NCI-H1048 (cell line): ENCODE data around the gene LCMT1.
"Not testable (repeated sequence)": the region's sequence is repeated elsewhere in the genome, so short reads cannot be mapped to it uniquely, and the experiment has no call there.

Experiments used
- DNase-seq: peaks from one replicate; lab custom pipeline; 2025; lab: John Stamatoyannopoulos, UW

Gene LCMT1

DNA sequence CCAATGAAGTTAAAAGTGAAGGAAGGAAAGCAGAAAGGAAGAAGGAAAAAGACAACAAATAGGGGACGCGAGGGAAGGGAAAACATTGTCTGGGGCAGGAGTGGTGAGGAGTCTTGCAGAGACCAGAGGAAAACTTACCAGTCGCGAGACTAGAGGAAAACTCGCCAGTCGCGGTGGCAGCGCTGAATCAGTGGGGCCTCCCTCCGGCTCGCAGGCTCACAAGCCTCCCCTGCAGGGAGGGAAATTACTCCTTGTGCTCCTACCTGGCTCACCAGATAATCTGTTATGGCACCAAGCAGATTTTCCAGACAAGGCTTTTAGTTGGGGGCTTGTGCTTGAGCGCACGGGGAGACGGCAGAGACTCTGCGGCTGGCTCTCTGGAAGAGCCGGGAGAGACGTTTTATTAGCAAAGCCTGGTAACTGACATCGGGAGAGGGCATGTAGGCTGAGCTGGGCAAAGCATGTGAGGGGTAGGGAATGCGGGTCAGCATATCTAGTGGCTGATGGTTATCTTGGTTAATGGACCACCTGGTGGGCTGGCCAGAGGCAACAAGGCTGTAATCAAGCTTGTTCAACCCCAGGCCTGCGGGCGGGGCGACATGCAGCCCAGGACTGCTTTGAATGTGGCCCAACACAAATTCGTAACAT, 37.1 kb downstream of the LCMT1 start:
- DNase-seq = no peak

DNA sequence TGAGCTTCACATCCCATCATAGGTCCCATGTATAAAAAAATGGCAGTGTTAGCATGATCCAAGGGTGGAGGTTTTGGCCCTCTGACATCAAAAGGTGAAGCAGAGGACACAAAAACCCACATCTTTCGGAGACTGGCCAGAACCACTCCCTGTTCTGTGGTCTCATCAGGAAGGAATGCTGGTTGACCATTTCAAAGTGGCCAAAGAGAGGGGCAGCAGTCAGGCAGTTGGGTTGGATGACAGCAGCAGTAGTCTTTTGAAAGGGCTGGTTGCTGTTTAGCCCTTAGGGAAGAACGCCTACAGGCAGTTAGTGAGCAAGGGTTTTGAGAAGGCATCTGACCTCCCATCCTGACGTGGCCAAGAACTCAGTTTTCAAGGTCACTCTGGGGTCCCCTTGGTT, 40.5 kb downstream of the LCMT1 start:
- DNase-seq = no peak

DNA sequence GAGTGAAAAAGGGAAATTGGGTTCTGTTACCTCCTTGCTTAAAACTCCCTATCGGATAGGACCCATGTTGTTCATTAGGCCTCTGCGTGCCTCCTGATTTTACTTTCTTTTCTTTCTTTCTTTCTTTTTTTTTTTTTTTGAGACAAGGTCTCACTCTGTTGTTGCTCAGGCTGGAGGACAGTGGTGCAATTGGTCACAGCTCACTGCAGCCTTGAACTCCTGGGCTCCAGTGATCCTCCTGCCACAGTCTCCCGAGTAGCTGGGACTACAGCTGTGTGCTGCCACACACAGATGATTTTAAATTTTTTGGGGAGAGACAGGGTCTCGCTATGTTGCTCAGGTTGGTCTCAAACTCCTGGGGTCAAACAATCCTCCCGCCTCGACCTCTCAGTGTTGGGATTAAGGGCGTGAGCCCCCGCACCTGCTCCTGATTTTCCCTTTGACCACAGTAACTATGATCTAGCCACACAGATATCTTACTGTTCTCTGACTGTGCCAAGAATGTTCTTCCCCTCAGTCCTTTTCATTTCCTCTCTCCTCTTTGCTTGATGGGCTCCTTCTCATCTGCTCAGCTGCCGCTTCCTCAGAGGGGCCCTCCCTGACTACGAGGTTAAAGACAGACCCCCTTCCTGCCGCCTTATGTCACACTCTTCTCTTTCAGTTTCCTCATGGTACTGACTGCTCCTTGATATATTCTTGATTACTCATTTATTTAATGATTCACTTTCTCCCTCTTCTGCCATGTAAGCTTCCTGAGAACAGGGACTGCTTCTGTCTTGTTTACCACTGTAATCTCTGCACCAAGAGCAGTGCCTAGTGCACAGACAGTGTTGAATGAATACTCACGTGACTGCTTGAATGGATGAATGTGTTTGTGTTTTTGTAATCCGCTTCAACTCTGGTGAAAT, 44.3 kb downstream of the LCMT1 start:
- no peak for DNase-seq

DNA sequence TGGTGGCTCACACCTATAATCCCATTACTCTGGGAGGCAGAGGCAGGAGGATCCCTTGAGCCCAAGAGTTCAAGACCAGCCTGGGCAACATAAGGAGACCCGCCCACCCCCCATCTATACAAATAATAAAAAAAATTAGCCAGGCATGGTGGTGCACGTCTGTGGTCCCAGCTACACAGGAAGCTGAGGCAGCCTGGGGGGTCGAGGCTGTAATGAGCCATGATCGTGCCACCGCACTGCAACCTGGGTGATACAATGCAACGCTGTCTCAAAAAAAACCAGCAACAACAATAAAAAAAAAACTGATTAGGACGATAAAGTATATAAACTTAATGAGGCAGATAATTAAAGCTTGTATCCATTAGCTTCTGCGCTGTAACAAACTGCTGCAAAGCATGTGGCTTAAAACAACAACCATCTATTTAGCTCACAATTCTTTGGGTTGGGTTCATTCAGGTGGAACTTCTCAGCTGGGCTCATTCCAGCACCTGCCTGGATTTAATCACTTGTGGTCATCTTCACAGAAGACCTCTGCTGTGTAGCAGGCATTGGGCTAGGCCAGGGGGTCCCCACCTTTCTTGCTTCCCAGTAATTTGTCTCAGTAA, 45.8 kb downstream of the LCMT1 start:
- no peak for DNase-seq

DNA sequence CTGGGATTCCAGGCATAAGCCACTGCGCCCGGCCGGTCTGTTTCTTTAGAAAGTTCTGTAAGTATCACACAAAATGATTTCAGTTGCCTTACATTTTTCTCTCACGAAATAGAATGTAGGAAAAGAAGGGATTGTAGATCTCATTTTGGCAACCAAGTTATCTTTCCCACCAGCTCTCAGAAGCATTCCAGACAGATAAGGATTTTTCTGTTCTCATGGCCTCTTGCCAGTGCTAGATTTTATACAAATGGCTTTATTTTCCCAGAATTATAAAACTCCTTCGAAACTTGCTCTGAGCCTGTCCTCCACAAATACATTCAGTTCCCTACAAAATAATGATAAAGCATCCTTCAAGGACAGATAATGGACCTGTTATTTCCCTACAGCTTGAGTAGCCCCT, 46.9 kb downstream of the LCMT1 start:
- no peak for DNase-seq

DNA sequence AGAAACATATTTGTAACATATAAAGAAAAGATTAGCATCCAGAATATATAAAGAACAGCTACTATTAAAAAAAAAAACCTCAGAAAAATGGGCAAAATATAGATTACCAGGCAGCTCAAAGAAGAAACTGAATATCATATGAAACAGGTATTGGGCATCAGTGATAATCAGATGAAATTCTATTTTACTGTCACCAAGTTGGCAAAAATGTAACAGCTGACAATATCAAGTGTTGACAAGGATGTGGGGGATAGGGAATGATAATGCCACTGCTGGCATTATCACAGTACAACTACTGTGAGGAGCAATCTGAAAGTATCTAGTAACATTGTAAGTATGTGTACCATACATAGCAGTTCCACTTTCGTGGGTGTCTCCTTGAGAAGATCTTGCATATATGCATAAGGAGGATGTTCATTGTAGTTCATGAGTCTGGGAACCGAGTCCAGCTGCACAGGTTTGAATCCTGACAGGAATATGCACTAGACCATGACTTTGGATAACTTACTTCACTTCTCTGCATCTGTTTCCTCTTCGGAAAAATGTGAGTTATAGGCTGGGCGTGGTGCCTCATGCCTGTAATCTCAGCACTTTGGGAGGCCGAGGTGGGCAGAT, 50.3 kb downstream of the LCMT1 start:
- no peak for DNase-seq

DNA sequence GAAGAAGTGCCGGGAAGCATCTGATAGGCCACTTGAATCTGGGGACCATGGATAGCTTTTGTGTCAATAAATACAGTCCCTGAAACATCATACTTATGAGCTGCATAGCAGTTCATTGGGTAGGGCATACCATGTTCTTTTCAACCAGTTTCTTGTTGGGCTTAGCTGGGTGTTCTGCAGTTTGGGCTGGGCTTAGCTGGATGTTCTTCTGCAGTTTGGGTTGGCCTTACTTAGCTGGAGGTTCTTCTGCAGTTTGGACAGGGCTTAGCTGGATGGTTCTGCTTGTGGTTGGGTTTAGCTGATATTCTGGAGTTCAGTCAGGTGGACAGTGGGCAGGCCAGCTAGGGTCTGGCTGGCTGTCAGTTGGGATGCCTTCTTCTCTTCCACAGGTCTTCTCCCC, 52.1 kb downstream of the LCMT1 start:
- DNase-seq = no peak

DNA sequence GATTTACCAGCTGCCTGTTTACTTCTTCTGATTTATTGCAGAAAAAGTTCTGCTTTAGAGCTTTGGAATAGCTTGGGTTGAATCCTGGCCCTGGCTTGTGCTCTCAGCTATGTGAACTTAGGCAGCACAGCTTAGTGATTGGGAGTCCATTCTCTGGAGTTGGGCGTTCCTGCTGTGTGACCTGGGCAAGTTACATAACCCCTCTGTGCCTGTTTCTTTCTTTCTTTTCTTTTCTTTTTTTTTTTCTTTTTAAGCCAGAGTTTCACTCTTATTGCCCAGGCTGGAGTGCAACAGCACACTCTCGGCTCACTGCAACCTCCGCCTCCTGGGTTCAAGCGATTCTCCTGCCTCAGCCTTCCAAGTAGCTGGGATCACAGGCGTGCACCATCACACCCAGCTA, 53.7 kb downstream of the LCMT1 start:
- DNase-seq = no peak

DNA sequence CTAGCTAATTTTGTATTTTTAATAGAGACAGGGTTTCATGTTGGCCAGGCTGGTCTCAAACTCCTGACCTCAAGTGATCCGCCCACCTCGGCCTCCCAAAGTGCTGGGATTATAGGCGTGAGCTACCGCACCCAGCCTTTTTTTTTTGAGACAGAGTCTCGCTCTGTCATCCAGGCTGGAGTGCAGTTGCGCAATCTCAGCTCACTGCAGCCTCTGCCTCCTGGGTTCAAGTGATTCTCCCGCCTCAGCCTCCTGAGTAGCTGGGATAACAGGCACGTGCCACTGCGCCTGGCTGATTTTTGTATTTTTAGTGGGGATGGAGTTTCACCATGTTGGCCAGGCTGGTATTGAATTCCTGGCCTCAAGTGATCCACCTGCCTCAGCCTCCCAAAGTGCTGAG, 56.4 kb downstream of the LCMT1 start:
- DNase-seq = not testable (repeated sequence)

DNA sequence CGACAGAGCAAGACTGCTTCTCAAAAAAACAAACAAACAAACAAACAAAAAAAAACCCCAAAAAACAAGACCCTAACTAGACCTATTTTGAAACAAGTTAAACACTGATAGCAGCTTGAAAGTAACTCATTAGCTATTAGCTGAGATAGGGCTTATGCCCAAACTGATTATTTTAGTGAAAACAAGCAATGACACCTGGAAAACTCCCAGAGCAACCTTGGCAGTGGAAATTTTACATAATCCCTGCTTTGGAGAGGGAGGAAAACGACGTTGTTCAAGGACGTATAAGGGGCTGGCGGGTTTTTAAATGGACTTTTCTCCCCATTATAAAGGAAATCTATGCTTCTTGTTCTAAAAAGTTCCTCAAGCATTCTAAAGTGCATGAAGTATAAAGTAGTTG, 59.8 kb downstream of the LCMT1 start:
- no peak for DNase-seq

DNA sequence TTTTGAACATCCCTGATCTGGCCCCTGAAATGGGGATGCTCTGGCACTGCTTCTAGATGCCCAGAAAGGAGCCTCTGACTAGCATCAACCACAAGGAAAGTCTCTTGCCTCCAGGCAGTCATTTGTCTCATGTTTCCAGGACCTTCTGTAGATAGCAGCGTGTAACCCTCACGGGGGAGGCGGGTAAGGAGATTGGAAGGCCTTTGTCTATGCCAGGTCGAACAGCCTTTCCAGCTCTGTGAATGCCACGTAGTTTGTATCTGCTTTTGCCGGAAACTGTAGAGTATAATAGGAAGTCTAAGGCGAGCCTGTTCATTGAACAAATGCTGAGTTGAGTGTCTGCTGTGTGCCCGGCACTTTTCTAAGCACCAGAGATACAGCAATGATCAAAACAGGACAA, 61.3 kb downstream of the LCMT1 start:
- no peak for DNase-seq

DNA sequence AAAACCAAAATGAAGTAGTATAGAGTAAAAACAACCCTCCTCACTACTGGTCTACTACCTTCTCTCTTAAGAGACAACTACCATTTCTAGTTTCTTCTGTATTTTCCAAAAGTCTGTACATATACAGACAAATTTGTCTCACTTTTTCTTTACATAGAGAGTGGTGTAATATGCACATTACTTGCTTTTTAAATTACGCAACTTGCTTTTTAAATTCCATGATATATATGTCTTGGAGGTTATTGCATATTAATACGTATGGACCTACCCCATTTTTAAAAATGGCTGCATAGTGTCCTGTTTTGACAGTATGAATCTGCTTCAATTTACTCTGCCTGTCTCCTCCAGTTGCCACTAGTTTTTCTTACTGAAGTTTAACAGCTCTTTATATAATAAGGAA, 62.7 kb downstream of the LCMT1 start:
- no peak for DNase-seq

DNA sequence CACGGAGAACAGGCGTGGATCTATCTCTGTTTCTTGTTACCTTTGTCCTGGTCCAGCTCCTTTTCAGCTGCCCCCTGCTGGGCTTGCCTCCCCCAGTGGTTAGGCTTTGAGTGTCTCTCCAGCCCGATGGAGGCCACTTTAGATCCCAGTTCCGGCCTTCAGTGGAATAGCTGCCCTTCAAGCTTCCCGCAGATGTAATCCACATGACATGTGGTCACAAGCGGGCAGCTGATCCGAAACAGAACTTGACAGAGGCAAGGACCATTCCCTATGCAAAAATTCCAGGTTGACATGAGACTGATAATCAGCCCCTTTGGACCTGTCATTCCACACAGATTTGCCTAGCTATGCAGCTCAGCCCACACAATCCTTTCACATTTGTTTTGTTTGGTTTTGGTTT, 64.6 kb downstream of the LCMT1 start:
- DNase-seq = no peak

DNA sequence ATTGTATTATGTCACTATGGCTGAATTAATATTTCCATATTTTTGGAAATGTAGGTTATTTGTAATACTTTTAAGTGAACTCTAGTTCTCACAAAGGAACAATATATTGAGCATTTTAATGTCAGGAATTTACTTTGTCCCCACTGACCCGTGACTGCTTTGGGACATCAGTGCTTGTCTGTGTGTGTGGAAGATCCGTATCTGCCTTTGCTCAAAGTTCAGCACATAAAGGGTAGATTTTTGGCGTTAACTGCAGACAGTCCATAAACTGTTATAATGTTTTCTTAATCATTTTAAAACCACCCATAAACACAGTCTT, 65.9 kb downstream of the LCMT1 start:
- no peak for DNase-seq

DNA sequence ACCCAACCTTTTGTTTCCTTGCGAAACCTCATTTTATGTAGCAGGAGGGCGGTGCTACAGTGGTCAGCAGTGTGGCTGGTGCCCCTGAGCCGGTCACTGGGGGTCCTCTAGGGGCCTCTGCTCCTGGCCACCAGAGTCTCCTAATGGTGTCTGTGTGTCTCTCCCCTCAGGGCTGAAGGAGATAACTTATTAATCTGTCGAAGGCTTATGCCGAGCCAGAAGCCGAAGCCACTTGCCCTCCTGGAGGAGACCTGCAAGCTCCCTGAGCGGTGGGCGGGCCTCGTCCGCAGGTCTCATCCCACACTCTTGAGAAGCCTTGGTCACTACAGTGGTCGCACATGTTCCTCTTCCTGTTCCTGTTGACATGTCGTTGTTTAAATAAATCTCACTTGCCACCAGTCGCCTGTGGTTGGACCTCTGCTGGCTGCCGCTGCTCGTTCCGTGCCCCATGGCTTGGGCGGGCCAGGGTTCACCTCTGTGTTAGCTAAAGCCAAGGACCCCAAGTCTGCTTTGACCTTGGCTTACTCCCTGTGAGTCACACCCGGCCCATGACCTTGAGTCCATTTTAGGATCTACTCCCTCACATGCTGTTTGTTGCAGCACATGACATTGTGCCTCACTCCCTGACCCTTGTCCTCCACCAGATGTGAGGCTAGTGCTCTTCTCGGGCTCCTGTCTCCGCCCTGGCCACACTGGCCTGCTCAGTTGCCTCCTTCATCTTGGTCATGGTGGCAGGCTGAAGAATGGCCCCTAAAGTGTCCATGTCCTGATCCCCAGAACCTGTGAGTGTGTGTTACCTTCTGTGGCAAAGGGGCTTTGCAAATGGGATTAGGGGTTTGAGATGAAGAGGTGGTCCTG, 66.5 kb downstream of the LCMT1 start:
- no peak for DNase-seq

DNA sequence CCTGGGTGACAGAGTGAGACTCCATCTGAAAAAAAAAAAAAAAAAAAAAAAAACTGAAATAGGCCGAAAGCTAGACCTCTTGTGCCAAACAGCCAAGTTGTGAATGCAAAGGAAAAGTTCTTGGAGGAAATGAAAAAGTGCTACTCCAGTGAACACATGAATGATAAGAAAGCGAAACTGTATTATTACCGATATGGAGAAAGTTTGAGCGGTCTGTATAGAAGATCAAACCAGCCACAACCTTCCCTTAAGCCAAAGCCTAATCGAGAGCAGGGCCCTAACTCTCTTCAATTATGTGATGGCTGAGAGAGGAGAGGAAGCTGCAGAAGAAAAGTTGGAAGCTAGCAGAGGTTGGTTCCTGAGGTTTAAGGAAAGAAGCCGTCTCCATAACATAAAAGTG, 69.7 kb downstream of the LCMT1 start:
- DNase-seq = not testable (repeated sequence)

DNA sequence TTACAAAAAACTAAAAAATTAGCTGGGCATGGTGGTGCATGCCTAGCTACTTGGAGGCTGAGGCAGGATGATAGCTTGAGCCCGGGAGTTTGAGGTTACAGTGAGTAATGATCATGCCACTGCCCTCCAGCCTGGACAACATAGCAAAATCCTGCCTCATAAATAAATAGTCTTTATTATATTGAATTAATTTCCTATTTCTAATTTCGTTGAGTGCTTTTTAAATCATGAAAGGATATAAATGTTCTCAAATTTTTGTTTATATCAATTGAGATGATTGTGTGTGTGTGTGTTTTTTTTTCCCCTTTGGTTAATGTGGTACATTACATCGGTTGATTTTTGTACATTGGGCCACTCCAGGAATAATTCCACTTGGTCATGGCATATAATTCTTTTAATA, 73.2 kb downstream of the LCMT1 start:
- DNase-seq = no peak

DNA sequence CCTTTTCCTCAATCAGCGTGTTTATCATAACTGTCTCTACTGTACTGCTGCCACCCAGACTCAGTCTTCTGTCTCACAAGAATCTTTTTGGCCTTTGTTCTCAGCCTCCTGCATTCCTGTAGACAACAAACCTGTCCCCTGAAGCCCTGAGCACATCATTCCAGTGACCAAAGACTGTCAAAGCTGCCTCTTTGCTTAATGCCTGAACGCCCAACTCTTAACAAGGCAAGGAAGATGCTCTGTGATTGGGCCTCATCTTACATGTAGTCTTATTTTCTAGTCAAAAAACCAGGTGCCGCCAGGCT, 75.9 kb downstream of the LCMT1 start:
- no peak for DNase-seq

DNA sequence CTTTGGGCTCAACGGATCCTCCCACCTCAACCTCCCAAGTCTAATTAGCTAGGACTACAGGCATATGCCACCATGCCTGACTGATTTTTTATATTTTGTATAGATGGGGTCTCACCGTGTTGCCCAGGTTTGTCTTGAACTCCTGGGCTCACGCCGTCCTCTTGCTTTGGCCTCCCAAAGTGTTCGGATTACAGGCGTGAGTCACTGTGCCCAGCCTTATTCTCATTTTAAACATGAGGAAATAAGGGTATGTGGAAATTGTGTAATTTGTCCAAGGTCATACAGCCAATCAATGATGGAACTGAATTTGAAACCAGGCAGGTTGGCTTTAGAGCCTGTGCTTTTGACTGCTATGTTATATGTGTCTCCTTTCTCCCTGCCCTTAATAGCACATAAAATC, 77.8 kb downstream of the LCMT1 start:
- no peak for DNase-seq

DNA sequence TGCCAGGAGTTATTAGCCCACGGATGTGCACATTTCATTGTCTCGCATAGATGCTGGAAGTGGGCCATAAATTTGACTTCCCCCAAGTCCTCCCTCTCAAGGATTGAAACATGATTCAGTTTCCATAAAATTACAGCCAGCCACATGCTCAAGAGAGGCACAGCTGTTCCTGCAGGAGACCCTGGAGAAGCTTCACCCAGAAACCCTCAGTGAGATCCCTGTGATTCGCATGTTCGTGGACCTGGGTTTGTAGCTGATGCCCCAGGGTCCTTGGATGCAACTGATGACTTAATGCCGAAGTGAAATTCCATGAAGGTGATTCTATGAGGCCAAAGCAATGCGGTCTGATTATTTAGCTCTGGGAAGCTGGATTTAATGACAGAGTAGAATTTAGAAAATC, 80.6 kb downstream of the LCMT1 start:
- no peak for DNase-seq

DNA sequence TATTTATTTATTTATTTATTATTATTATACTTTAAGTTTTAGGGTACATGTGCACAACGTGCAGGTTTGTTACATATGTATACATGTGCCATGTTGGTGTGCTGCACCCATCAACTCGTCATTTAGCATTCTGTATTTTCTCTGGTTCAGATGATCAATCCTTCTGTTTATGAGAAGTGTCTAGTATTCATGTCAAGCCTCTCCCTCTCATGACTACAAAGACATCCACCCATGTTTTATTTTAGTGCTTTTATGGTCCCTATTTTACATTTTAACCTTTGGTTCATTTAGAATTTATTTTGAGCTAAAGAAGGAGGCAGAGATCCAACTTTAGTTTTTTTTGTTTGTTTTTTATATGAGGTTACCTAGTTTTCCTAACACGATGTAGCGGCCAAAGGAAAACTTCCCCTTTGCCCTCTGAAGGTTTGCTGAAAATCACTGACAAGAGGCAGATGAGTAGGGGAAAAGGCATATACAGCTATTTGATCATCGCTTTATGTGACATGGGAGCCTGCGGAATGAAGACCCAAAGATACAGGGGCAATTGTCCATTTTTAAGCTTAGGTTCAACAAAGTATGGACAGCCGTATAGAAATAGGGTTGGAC, 82.8 kb downstream of the LCMT1 start:
- DNase-seq = no peak

DNA sequence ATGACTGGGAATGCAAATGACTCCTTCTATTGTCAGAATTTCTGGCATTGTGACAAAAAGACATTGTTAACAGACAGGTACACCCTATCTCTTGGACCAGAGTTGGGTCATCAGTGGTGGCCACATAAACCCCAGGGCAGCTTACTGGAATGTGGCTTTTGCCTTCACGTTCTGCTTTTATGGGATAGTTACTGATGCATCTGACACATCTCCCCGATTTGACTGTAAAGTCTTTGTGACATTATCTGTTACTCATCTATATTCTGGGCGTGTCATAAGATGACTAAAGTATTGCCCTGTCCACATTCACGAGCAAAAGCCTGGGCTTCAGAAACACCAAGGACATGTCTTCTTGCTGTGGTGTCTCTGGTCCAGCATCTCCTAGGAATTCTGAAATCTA, 86.5 kb downstream of the LCMT1 start:
- no peak for DNase-seq
